ENCODE measurements around the gene NLRP7. TPM values are rescaled to one million over a fixed set of nuclear protein-coding genes. Genes with fewer than 3 reads are reported as not detected.
"Not testable (repeated sequence)": the region's sequence is repeated elsewhere in the genome, so short reads cannot be mapped to it uniquely, and the experiment has no call there.

Gene NLRP7
- total RNA-seq, 2 donors from 2014 or later: not detected

- no peaks in the 10 kb centered on the region for H3K4me1 ChIP-seq (ENCODE audit: control insufficient read depth in 1 of 2, low read depth in 2 of 2)
- no peaks in the 10 kb centered on the region for H3K27me3 ChIP-seq (replicated peaks; ENCODE audit: insufficient read depth)
- DNase-seq (ENCODE audit: low spot score) (no peak), ATAC-seq (ENCODE audit: insufficient number of reproducible peaks, low FRiP score, low read depth) (no peak)
- TF ChIP-seq CTCF (IDR thresholded peaks at IDR 0.05): no peak
- no peaks in the 10 kb centered on the region for H3K36me3 ChIP-seq
- H3K27ac ChIP-seq: no peak overlapping the region
- no peak overlapping the region for H3K4me3 ChIP-seq
- no peaks in the 10 kb centered on the region for H3K9me3 ChIP-seq
Observed at GRCh38 chr19:54967611-54968010, 20.3 kb upstream of the NLRP7 start.

- H3K4me1 ChIP-seq (ENCODE audit: control insufficient read depth in 1 of 2, low read depth in 2 of 2); H3K27ac ChIP-seq; H3K27me3 ChIP-seq (replicated peaks; ENCODE audit: insufficient read depth); H3K4me3 ChIP-seq; ATAC-seq (ENCODE audit: insufficient number of reproducible peaks, low FRiP score, low read depth); DNase-seq (ENCODE audit: low spot score); H3K36me3 ChIP-seq; H3K9me3 ChIP-seq: not testable (repeated sequence)
Observed at GRCh38 chr19:54965055-54965454, 17.7 kb upstream of the NLRP7 start.

GRCh38 chr19:54959840-54960239, 12.5 kb upstream of the NLRP7 start:
- no peaks in the 10 kb centered on the region for H3K27me3 ChIP-seq (replicated peaks; ENCODE audit: insufficient read depth)
- no peak overlapping the region for H3K4me3 ChIP-seq
- H3K9me3 ChIP-seq: no peaks in the 10 kb centered on the region
- ATAC-seq (ENCODE audit: insufficient number of reproducible peaks, low FRiP score, low read depth) (no peak), DNase-seq (ENCODE audit: low spot score) (no peak)
- TF ChIP-seq CTCF (IDR thresholded peaks at IDR 0.05): no peak
- no peaks in the 10 kb centered on the region for H3K4me1 ChIP-seq (ENCODE audit: control insufficient read depth in 1 of 2, low read depth in 2 of 2)
- no peaks in the 10 kb centered on the region for H3K36me3 ChIP-seq
- H3K27ac ChIP-seq: no peak overlapping the region

GRCh38 chr19:54955376-54955775, 8.0 kb upstream of the NLRP7 start:
- no peak overlapping the region for H3K4me3 ChIP-seq
- no peaks in the 10 kb centered on the region for H3K36me3 ChIP-seq
- H3K27ac ChIP-seq: no peak overlapping the region
- H3K9me3 ChIP-seq: no peaks in the 10 kb centered on the region
- TF ChIP-seq CTCF (IDR thresholded peaks at IDR 0.05): no peak
- ATAC-seq (ENCODE audit: insufficient number of reproducible peaks, low FRiP score, low read depth) (no peak), DNase-seq (ENCODE audit: low spot score) (no peak)
- no peaks in the 10 kb centered on the region for H3K27me3 ChIP-seq (replicated peaks; ENCODE audit: insufficient read depth)
- H3K4me1 ChIP-seq (ENCODE audit: control insufficient read depth in 1 of 2, low read depth in 2 of 2): no peaks in the 10 kb centered on the region

- H3K9me3 ChIP-seq; H3K27me3 ChIP-seq (replicated peaks; ENCODE audit: insufficient read depth); DNase-seq (ENCODE audit: low spot score); H3K4me3 ChIP-seq; ATAC-seq (ENCODE audit: insufficient number of reproducible peaks, low FRiP score, low read depth); H3K36me3 ChIP-seq; H3K4me1 ChIP-seq (ENCODE audit: control insufficient read depth in 1 of 2, low read depth in 2 of 2); H3K27ac ChIP-seq: not testable (repeated sequence)
Observed at GRCh38 chr19:54953345-54953713, 6.0 kb upstream of the NLRP7 start.

- Histone ChIP-seq H3K4me1 (ENCODE audit: control insufficient read depth in 1 of 2, low read depth in 2 of 2) (no peaks in the 10 kb centered on the region), H3K4me3 (no peak overlapping the region), H3K9me3 (no peaks in the 10 kb centered on the region), H3K27me3 (replicated peaks; ENCODE audit: insufficient read depth) (no peaks in the 10 kb centered on the region), H3K27ac (no peak overlapping the region), H3K36me3 (no peaks in the 10 kb centered on the region)
- DNase-seq (ENCODE audit: low spot score) (no peak), ATAC-seq (ENCODE audit: insufficient number of reproducible peaks, low FRiP score, low read depth) (no peak)
- TF ChIP-seq CTCF (IDR thresholded peaks at IDR 0.05): no peak
Observed at GRCh38 chr19:54952591-54953344, 5.4 kb upstream of the NLRP7 start.

- not testable (repeated sequence) for H3K27me3 ChIP-seq (replicated peaks; ENCODE audit: insufficient read depth); H3K4me3 ChIP-seq; DNase-seq (ENCODE audit: low spot score); ATAC-seq (ENCODE audit: insufficient number of reproducible peaks, low FRiP score, low read depth); H3K9me3 ChIP-seq; H3K4me1 ChIP-seq (ENCODE audit: control insufficient read depth in 1 of 2, low read depth in 2 of 2); H3K36me3 ChIP-seq; H3K27ac ChIP-seq
Observed at GRCh38 chr19:54950580-54950979, 3.2 kb upstream of the NLRP7 start.
